HCT116 (cell line): ENCODE data around the gene C5orf58. TPM values are rescaled to one million over a fixed set of nuclear protein-coding genes. Genes with fewer than 3 reads are reported as not detected.

ENCODE experiments used
- ATAC-seq: fragments of 200-7000 bp; cut with Tn5 transposase; 2 replicates; pipeline ENCODE4 v1.9.1; 2020; ENCODE audit warnings: mild to moderate bottlenecking, moderate library complexity
- BruUV-seq: library from RNA; stranded (reverse); fragments of 400-500 nt; replicated peaks from 2 replicates; lab custom pipeline; 2021; lab: Mats Ljungman, UMichigan
- CTCF ChIA-PET: fragments of 300-600 bp; sonication (Branson Sonifier 250); formaldehyde crosslinking; loops from one replicate; lab custom pipeline; 2021; ENCODE audit warnings: antibody characterized with exemption; lab: Charles Lee
- POLR2A ChIA-PET: fragments of 300-600, 350-600 bp; sonication (Branson Sonifier 250); formaldehyde crosslinking; loops from one replicate; lab custom pipeline; 2021; ENCODE audit warnings: antibody characterized with exemption; lab: Charles Lee
- RAD21 ChIA-PET, 2 experiments: fragments of 300-600 bp; sonication (Branson Sonifier 250); formaldehyde crosslinking; loops; one replicate each; lab custom pipeline; 2023; ENCODE audit warnings: low total read pairs in 2 of 2; ENCODE audit not compliant: uncharacterized antibody in 2 of 2, unreplicated experiment in 2 of 2, low non-redundant PET in 1 of 2; lab: Charles Lee
- DNase-seq: peaks from one replicate; pipeline ENCODE4 v3.0.0-alpha.2; 2010; ENCODE audit warnings: low read depth, low spot score
- H2AFZ ChIP-seq: fragments of 200-600 bp; shearing (Covaris generic), sonication (generic); 2 replicates; pipeline ENCODE4 v1.6.1; 2017; ENCODE audit warnings: low read depth, mixed run types, mixed read lengths, antibody characterized with exemption, low read length; ENCODE audit not compliant: poor library complexity, severe bottlenecking
- H3K27ac ChIP-seq: 2 replicates; pipeline ENCODE4 v1.5.1; 2012; ENCODE audit warnings: low read depth, low read length
- H3K27me3 ChIP-seq: fragments of 200-600 bp; sonication (generic); 2 replicates; pipeline ENCODE4 v1.6.1; 2016; ENCODE audit warnings: mixed run types, low read length, mixed read lengths; ENCODE audit not compliant: insufficient read depth
- H3K36me3 ChIP-seq, 2 experiments: fragments of 200-500 bp in 1 of 2; fragments of 200-600 bp in 1 of 2; sonication (Bioruptor generic) in 1 of 2; sonication (generic) in 1 of 2; 2 replicates each; pipeline versions ENCODE4 v1.5.1 to v1.6.1; 2014 to 2016; ENCODE audit warnings: low read length in 2 of 2, inconsistent platforms in 1 of 2, mixed read lengths in 1 of 2, mixed run types in 1 of 2; ENCODE audit not compliant: insufficient read depth in 2 of 2, control insufficient read depth in 1 of 2
- H3K4me1 ChIP-seq, 2 experiments: fragments of 200-600 bp in 1 of 2; sonication (generic) in 1 of 2; 2 replicates each; pipeline versions ENCODE4 v1.5.1 to v1.6.1; 2012 to 2017; ENCODE audit warnings: low read length in 2 of 2, inconsistent platforms in 1 of 2, mild to moderate bottlenecking in 1 of 2, mixed read lengths in 1 of 2, mixed run types in 1 of 2, moderate library complexity in 1 of 2; ENCODE audit not compliant: insufficient read depth in 2 of 2, control insufficient read depth in 1 of 2
- H3K4me2 ChIP-seq: fragments of 200-600 bp; sonication (generic); 2 replicates; pipeline ENCODE4 v1.6.1; 2017; ENCODE audit warnings: mixed run types, low read length, mixed read lengths
- H3K4me3 ChIP-seq, 2 experiments: fragments of 200-600 bp in 1 of 2; sonication (generic) in 1 of 2; replicated peaks in 1 of 2; 2 replicates each; pipeline ENCODE4 v1.5.1; 2011 to 2016; ENCODE audit warnings: low read length in 2 of 2, control low read depth in 1 of 2, low read depth in 1 of 2, mild to moderate bottlenecking in 1 of 2, mixed read lengths in 1 of 2, mixed run types in 1 of 2
- H3K79me2 ChIP-seq: fragments of 200-600 bp; sonication (generic); 2 replicates; pipeline ENCODE4 v1.6.1; 2017; ENCODE audit warnings: mild to moderate bottlenecking, mixed run types, low read length, moderate library complexity, mixed read lengths; ENCODE audit not compliant: insufficient read depth
- H3K9ac ChIP-seq: fragments of 200-600 bp; sonication (generic); 2 replicates; pipeline ENCODE4 v1.6.1; 2016; ENCODE audit warnings: low read length, mixed read lengths
- H3K9me2 ChIP-seq: fragments of 200-600 bp; sonication (generic), shearing (Covaris generic); 2 replicates; pipeline ENCODE4 v1.6.1; 2017; ENCODE audit warnings: mixed run types, mild to moderate bottlenecking, moderate library complexity; ENCODE audit not compliant: insufficient read depth
- H3K9me3 ChIP-seq, 2 experiments: fragments of 200-500 bp in 1 of 2; fragments of 200-600 bp in 1 of 2; sonication (Bioruptor generic) in 1 of 2; sonication (generic) in 1 of 2; 2 replicates each; pipeline ENCODE4 v1.6.1; 2014 to 2017; ENCODE audit warnings: low read length in 2 of 2, mixed read lengths in 2 of 2, inconsistent platforms in 1 of 2, low read depth in 1 of 2, mild to moderate bottlenecking in 1 of 2, mixed run types in 1 of 2, moderate library complexity in 1 of 2; ENCODE audit not compliant: control insufficient read depth in 1 of 2, insufficient read depth in 1 of 2
- H4K20me1 ChIP-seq: fragments of 200-600 bp; sonication (generic), shearing (Covaris generic); 2 replicates; pipeline ENCODE4 v1.6.1; 2017; ENCODE audit warnings: mixed run types, mild to moderate bottlenecking, moderate library complexity; ENCODE audit not compliant: insufficient read depth
- CBX3 ChIP-seq: IDR thresholded peaks from 2 replicates; pipeline ENCODE4 v1.6.1; 2012; ENCODE audit warnings: low read depth
- CTCF ChIP-seq, 3 experiments: fragments of 200-600 bp in 1 of 3; sonication (generic) in 1 of 3; IDR thresholded peaks in 2 of 3; conservative IDR thresholded peaks in 1 of 3; 2 replicates each; pipeline ENCODE4 v1.5.1; 2012 to 2017; ENCODE audit warnings: low read depth in 2 of 3, low read length in 2 of 3, antibody characterized with exemption in 1 of 3, borderline replicate concordance in 1 of 3, control low read depth in 1 of 3, mild to moderate bottlenecking in 1 of 3, mixed read lengths in 1 of 3, mixed run types in 1 of 3, moderate library complexity in 1 of 3; ENCODE audit not compliant: insufficient read depth in 1 of 3
- EGR1 ChIP-seq: IDR thresholded peaks from 2 replicates; pipeline ENCODE4 v1.6.1; 2012; ENCODE audit warnings: low read depth
- ELF1 ChIP-seq: IDR thresholded peaks from 2 replicates; pipeline ENCODE4 v1.6.1; 2012; ENCODE audit warnings: low read depth, borderline replicate concordance
- EZH2phosphoT487 ChIP-seq: fragments of 200-600 bp; IDR thresholded peaks from 2 replicates; pipeline ENCODE4 v1.6.1; 2018; ENCODE audit warnings: antibody characterized with exemption, borderline replicate concordance
- FOSL1 ChIP-seq: IDR thresholded peaks from 2 replicates; pipeline ENCODE4 v1.6.1; 2012; ENCODE audit warnings: low read depth
- MAX ChIP-seq: IDR thresholded peaks from 2 replicates; pipeline ENCODE4 v1.6.1; 2012
- POLR2A ChIP-seq: IDR thresholded peaks from 2 replicates; pipeline ENCODE4 v1.7.0; 2011; ENCODE audit warnings: borderline replicate concordance; ENCODE audit not compliant: insufficient read depth, insufficient read length; ENCODE audit errors: extremely low read depth
- POLR2AphosphoS5 ChIP-seq: IDR thresholded peaks from 2 replicates; pipeline ENCODE4 v1.6.1; 2011; ENCODE audit warnings: mild to moderate bottlenecking, low read depth, low read length, moderate library complexity
- RAD21 ChIP-seq: IDR thresholded peaks from 2 replicates; pipeline ENCODE4 v1.6.1; 2012; ENCODE audit warnings: low read depth, mild to moderate bottlenecking
- REST ChIP-seq: IDR thresholded peaks from 2 replicates; pipeline ENCODE4 v1.6.1; 2012; ENCODE audit warnings: low read depth
- SIN3A ChIP-seq: IDR thresholded peaks from 2 replicates; pipeline ENCODE4 v1.6.1; 2012; ENCODE audit warnings: low read depth
- SRF ChIP-seq: IDR thresholded peaks from 2 replicates; pipeline ENCODE4 v1.6.1; 2012; ENCODE audit warnings: low read depth
- TCF7L2 ChIP-seq: IDR thresholded peaks from 2 replicates; pipeline ENCODE4 v1.7.0; 2011; ENCODE audit warnings: borderline replicate concordance, inconsistent platforms; ENCODE audit not compliant: insufficient read depth, insufficient read length; ENCODE audit errors: extremely low read depth
- YY1 ChIP-seq: IDR thresholded peaks from 2 replicates; pipeline ENCODE4 v1.6.1; 2011; ENCODE audit warnings: low read length, low read depth, moderate library complexity, mild to moderate bottlenecking; ENCODE audit not compliant: insufficient replicate concordance; ENCODE audit errors: extremely low read depth
- ZBTB33 ChIP-seq: IDR thresholded peaks from 2 replicates; pipeline ENCODE4 v1.6.1; 2011; ENCODE audit warnings: mild to moderate bottlenecking, low read length, moderate library complexity; ENCODE audit not compliant: insufficient replicate concordance; ENCODE audit errors: extremely low read depth
- ZNF274 ChIP-seq: fragments of 200-500 bp; sonication (Bioruptor generic); IDR thresholded peaks from 2 replicates; pipeline ENCODE4 v1.6.1; 2014; ENCODE audit warnings: mild to moderate bottlenecking, low read depth, low read length, inconsistent platforms
- intact Hi-C: fragments of 100-400 bp; cut with micrococcal nuclease; formaldehyde crosslinking; loops from 2 replicates; pipeline ENCODE4 v1.10.0; 2022
- total RNA-seq: library from RNA; stranded (reverse); gene quantifications from one replicate; pipeline ENCODE4 v1.2.1, GENCODE V29; 2021; ENCODE audit not compliant: unreplicated experiment

The C5orf58 gene
- total RNA-seq, 1 experiment from 2014 or later = not detected

- H3K27me3 ChIP-seq = peaks cover 27% of the 10 kb centered on the region
- no peaks in the 10 kb centered on the region for H3K4me1 ChIP-seq
- no peak overlapping the region for H2AFZ ChIP-seq
- ChIA-PET RAD21 (no interaction called here), POLR2A (no interaction called here)
- H3K9me2 ChIP-seq = no peaks in the 10 kb centered on the region
- no peak overlapping the region for H3K27ac ChIP-seq
- H3K79me2 ChIP-seq = no peaks in the 10 kb centered on the region
- no peaks in the 10 kb centered on the region for H3K9me3 ChIP-seq
- intact Hi-C loops = no loop called here
- no peak overlapping the region for H3K4me2 ChIP-seq
- no peaks in the 10 kb centered on the region for H3K36me3 ChIP-seq
- no TSS peak for BruUV-seq
- no peak for DNase-seq
- H3K4me3 ChIP-seq = no peak overlapping the region
- TF ChIP-seq EZH2phosphoT487 (no peak), SIN3A (no peak), MAX (no peak), ELF1 (no peak), REST (no peak), TCF7L2 (no peak), RAD21 (no peak), ZNF274 (no peak), ZBTB33 (no peak), YY1 (no peak), CBX3 (no peak), FOSL1 (no peak), POLR2A (no peak), EGR1 (no peak), SRF (no peak), POLR2AphosphoS5 (no peak), CTCF (IDR thresholded peaks at IDR 0.05 in 2 of 3, conservative IDR thresholded peaks at IDR 0.05 in 1 of 3; ENCODE audit: borderline replicate concordance in 1 of 3, insufficient read depth in 1 of 3, low read depth in 2 of 3, low read length in 2 of 3) (no peak)
- TF ChIP-seq, all 23 proteins: peak for 0
- CTCF ChIA-PET = no interaction called here
- ATAC-seq = no peak
- Histone ChIP-seq H4K20me1 (no peaks in the 10 kb centered on the region), H3K9ac (no peak overlapping the region)
These were observed 37.7 kb downstream of the C5orf58 start for GRCh38 chr5:170270293-170271069.
